ENCODE measurements around the gene SLC51B.
"Not testable (repeated sequence)": the region's sequence is repeated elsewhere in the genome, so short reads cannot be mapped to it uniquely, and the experiment has no call there.

GRCh38 chr15:65093793-65094170 lies 48.6 kb downstream of the SLC51B start:
- not testable (repeated sequence) for TF ChIP-seq POLR2A (IDR thresholded peaks at IDR 0.05; ENCODE audit: low read depth, low read length); YY1 (IDR thresholded peaks at IDR 0.05; ENCODE audit: low read depth, low read length); CTCF (IDR thresholded peaks at IDR 0.05 in 2 of 3, conservative IDR thresholded peaks at IDR 0.05 in 1 of 3; ENCODE audit: control insufficient read depth in 2 of 3, extremely low read depth in 1 of 3, insufficient read depth in 1 of 3, low read depth in 3 of 3, low read length in 3 of 3); BRCA1 (IDR thresholded peaks at IDR 0.05; ENCODE audit: low read depth, low read length); IKZF1 (conservative IDR thresholded peaks at IDR 0.05); NR2C2 (IDR thresholded peaks at IDR 0.05; ENCODE audit: borderline replicate concordance, control insufficient read depth, insufficient read length, low read depth); TAF1 (IDR thresholded peaks at IDR 0.05; ENCODE audit: borderline replicate concordance, low read depth, low read length); WRNIP1 (IDR thresholded peaks at IDR 0.05; ENCODE audit: borderline replicate concordance, low read depth, low read length); ZNF592 (IDR thresholded peaks at IDR 0.05)
- TF ChIP-seq, protein P1, sequence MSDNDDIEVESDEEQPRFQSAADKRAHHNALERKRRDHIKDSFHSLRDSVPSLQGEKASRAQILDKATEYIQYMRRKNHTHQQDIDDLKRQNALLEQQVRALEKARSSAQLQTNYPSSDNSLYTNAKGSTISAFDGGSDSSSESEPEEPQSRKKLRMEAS (IDR thresholded peaks at IDR 0.05; ENCODE audit: low read depth, low read length) = not testable (repeated sequence)
- TF ChIP-seq, protein P2, sequence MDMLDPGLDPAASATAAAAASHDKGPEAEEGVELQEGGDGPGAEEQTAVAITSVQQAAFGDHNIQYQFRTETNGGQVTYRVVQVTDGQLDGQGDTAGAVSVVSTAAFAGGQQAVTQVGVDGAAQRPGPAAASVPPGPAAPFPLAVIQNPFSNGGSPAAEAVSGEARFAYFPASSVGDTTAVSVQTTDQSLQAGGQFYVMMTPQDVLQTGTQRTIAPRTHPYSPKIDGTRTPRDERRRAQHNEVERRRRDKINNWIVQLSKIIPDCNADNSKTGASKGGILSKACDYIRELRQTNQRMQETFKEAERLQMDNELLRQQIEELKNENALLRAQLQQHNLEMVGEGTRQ (IDR thresholded peaks at IDR 0.05; ENCODE audit: borderline replicate concordance, low read depth, low read length) = not testable (repeated sequence)
